Fibroblast of villous mesenchyme (primary cell): ENCODE measurements around the gene PLAGL2. TPM values are rescaled to one million over a fixed set of nuclear protein-coding genes. Genes with fewer than 3 reads are reported as not detected.

Source experiments
- DNase-seq: peaks from one replicate; pipeline ENCODE4 v3.0.0-alpha.2; 2010; ENCODE audit warnings: low read depth
- H3K4me3 ChIP-seq: 2 replicates; pipeline ENCODE4 v1.5.1; 2011; ENCODE audit warnings: low read depth, mild to moderate bottlenecking, low read length
- total RNA-seq: library from RNA; depleted of rRNA; stranded (reverse); fragments of >200 nt; gene quantifications from 2 replicates; pipeline ENCODE4 v1.2.3, GENCODE V29; 2012
- TF ChIP-seq, protein P1 (sequence below): IDR thresholded peaks from 2 replicates; pipeline ENCODE4 v1.5.1; 2012; ENCODE audit warnings: low read depth, mild to moderate bottlenecking, low read length; ENCODE audit not compliant: insufficient read depth

The PLAGL2 gene
- total RNA-seq, 1 donor = 4.3 TPM

DNA sequence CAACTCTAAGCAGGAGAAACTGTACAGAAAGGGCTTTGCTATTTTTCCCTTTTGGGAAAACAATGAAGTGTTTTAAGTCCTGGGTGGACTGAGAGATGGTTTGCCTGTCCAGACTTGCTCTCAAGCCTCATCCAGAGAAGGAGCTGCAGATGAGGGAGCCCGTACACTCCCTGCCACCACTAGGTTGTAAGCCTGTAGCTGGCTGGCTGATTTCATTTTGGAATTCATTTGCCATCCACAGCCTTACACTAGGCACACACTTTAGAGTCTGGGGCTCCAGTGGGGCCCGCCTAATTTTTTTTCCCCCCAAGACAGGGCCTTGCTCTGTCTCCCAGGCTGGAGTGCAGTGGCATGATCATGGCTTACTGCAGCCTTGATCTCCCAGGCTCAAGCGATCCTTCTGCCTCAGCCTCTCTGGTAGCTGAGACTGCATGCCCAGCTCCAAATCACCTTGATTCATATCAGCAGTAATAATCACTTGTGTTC is 28.5 kb upstream of the PLAGL2 start:
- H3K4me3 ChIP-seq = no peak overlapping the region
- no peak for DNase-seq
- TF ChIP-seq, protein P1, sequence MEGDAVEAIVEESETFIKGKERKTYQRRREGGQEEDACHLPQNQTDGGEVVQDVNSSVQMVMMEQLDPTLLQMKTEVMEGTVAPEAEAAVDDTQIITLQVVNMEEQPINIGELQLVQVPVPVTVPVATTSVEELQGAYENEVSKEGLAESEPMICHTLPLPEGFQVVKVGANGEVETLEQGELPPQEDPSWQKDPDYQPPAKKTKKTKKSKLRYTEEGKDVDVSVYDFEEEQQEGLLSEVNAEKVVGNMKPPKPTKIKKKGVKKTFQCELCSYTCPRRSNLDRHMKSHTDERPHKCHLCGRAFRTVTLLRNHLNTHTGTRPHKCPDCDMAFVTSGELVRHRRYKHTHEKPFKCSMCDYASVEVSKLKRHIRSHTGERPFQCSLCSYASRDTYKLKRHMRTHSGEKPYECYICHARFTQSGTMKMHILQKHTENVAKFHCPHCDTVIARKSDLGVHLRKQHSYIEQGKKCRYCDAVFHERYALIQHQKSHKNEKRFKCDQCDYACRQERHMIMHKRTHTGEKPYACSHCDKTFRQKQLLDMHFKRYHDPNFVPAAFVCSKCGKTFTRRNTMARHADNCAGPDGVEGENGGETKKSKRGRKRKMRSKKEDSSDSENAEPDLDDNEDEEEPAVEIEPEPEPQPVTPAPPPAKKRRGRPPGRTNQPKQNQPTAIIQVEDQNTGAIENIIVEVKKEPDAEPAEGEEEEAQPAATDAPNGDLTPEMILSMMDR = no peak

DNA sequence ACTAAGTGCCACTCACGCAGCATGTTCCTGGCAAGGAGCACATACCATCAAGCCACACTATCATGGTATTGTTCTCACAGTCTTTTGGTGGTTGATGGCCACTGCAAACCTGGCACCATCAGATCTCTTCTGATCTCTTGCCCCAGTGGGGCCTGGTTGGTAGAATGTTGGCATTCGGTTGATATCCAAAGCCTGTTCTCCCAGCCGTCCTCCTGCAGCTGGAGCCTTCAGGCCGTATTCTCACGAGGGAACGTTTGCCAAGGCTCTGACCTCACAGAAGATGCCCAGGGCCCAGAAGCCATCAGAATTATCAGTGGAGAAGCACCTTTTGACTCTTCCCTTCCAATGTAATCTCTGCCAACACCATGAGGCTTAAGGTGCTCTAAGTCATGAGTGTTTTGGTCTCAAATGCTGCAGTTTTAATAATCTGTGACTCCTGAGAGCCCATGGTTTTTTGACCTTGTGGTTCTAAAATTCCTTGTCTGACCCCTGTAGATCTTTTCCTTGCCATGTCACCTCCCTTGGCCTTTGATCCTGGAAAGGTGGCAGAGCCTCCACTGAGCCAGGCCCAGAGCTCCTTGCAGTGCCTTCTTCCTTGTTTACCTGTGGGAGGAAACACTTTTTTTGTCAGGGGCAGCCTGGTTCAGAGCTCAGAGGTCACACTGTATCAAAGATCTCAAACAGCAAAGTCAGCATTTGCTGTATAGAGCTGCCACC is 27.9 kb upstream of the PLAGL2 start:
- no peak overlapping the region for H3K4me3 ChIP-seq
- TF ChIP-seq, protein P1 = no peak
- no peak for DNase-seq

- TF ChIP-seq, protein P1 = no peak
Observed at GRCh38 chr20:32234135-32234808, 26.7 kb upstream of the PLAGL2 start.

GRCh38 chr20:32233286-32233685 is 25.7 kb upstream of the PLAGL2 start:
- TF ChIP-seq, protein P1 = no peak
- no peak for DNase-seq
- no peak overlapping the region for H3K4me3 ChIP-seq

More at GRCh38 chr20:32234135-32234808, 26.7 kb upstream of the PLAGL2 start:
- DNase-seq = no peak
- no peak overlapping the region for H3K4me3 ChIP-seq

DNA sequence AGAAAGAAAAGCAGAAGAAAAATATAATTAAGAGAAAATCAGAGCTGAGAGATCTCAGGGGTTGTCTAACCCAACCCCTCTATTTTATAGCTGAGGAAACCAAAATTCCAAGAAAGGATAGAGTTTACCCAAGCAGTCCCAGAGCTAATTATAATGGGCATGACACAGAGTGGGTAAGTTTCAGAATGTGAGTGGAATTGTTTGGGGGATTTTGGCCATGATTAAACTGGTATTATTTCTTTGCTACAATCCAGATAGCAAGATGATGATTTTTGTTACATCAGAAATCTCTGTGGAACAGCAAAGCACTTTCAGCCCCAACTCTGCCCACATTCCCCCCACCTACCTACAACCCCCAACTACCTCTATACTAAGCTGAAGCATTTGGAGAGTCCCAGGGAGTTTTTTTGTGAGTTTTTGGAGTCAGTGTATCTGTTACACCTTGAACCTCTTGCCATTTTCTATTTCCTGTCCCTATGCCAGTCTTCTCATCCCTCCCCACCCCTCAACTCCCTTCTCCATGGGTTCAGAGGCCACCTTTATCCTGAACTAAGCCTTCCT is 24.9 kb upstream of the PLAGL2 start:
- DNase-seq = no peak
- H3K4me3 ChIP-seq = no peak overlapping the region

GRCh38 chr20:32231847-32232246 is 24.3 kb upstream of the PLAGL2 start:
- peak; percentile 48 for DNase-seq
- H3K4me3 ChIP-seq = no peak overlapping the region
- TF ChIP-seq, protein P1 = no peak

More for the DNA sequence above, 24.9 kb upstream of the PLAGL2 start:
- TF ChIP-seq, protein P1 = no peak
